T-helper 2 cell treated with Interferon-gamma antibody and Interleukin-4, amounts not matched to agents 100 ng/mL and 5 ng/mL, for 36 hours (primary cell): ENCODE results near the gene RABEPK. TPM values are rescaled to one million over a fixed set of nuclear protein-coding genes. Genes with fewer than 3 reads are reported as not detected.

Experiments
- total RNA-seq: library from RNA; stranded (reverse); gene quantifications from 2 replicates; pipeline ENCODE4 v1.2.3, GENCODE V29; 2022

RABEPK gene
- total RNA-seq, 1 donor from 2014 or later, result 19.8 TPM

Other genes with a start within 250 kb of the RABEPK start
- gene SCAI, start 57.0 kb upstream of the RABEPK start, total RNA-seq, result 12.2 and 14.1 TPM in 2 replicates
- 50.6 and 57.1 TPM in 2 replicates for gene PPP6C, start 10.7 kb upstream of the RABEPK start, total RNA-seq
- gene HSPA5, start 40.8 kb downstream of the RABEPK start, total RNA-seq, result 274 and 277 TPM in 2 replicates
- 49.4 and 51.9 TPM in 2 replicates for gene GAPVD1, start 61.3 kb downstream of the RABEPK start, total RNA-seq